ENCODE measurements around the gene CELA3A.
A peak's percentile ranks its signal among the peaks of the same experiment; 100 is the strongest.
"Not testable (repeated sequence)": the region's sequence is repeated elsewhere in the genome, so short reads cannot be mapped to it uniquely, and the experiment has no call there.

Gene CELA3A

DNA sequence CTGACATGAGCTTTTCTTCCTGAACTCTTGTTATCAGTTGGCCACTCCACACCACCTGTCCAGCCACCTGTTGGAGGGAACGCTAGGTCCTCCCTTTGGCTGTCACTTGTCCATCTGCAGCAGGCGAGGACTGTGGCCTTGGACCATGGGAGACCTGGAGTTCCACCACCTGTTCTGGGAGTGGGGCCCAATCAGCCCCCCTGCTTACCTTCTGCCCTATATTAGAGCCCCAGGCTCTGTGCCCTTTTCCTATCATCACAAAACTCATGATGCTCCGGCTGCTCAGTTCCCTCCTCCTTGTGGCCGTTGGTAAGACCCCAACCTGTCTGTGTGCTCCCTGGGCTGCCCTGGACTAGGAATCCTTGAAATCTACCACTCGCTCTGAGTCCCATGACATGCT lies at the start of gene CELA3A:
CELA3A (plus strand) TSS at position 249 of the 400 bp plus-strand sequence; CDS start at position 267, 18 bp downstream.
- H3K9me3 Mint-ChIP-seq = no peaks in the 10 kb centered on the region
- no peak within 1 kb of the TSS for H3K4me3 Mint-ChIP-seq
- H3K27ac Mint-ChIP-seq = no peak within 1 kb of the TSS
- no peaks in the 10 kb centered on the region for H3K27me3 Mint-ChIP-seq
- H3K36me3 Mint-ChIP-seq = no peaks in the 10 kb centered on the region
- no peaks in the 10 kb centered on the region for H3K4me1 Mint-ChIP-seq

DNA sequence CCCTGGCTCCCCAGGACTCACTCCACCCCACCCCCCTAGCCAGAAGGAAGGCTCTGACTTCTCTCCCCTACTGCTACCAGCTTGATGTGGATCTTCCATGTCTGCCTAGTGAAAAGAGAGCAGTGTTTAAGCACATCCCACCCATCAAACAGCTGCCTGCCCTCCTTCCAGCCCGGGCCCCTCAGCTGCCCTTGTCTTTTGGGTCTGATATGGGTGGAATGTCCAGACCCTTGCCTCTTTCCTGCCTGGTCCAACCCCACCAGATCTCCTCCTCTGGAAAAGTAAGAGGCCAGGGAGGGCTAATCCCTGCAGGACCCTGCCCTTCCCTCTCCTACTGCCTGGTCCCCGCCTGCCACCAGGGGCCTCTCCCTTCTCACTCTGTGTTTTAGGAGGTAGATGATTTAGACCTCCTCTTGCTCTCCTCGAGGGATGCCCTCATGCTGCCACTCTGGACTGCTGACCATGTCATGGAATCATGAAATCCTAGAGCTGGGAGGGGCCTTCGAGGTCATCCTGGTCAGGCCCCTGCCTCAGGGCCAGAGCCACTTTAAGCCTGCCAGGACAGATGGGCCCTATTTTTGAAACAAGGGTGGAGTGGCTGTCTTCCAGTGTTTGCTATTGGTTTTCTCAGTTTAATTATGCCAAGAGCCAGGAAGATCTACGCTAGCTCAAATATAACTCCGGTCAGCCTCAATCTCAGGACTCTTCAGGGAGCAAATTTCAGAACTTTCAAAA lies 48.5 kb upstream of the CELA3A start:
- Mint-ChIP-seq H3K36me3 (no peaks in the 10 kb centered on the region), H3K27ac (no peak overlapping the region), H3K27me3 (no peaks in the 10 kb centered on the region), H3K9me3 (no peaks in the 10 kb centered on the region), H3K4me3 (no peak overlapping the region), H3K4me1 (peaks cover 27% of the 10 kb centered on the region)

GRCh38 chr1:21955058-21955457 lies 46.4 kb upstream of the CELA3A start:
- Mint-ChIP-seq H3K36me3 (no peaks in the 10 kb centered on the region), H3K4me1 (peaks cover 40% of the 10 kb centered on the region), H3K4me3 (no peak overlapping the region), H3K27ac (peak overlapping the region; percentile 17), H3K9me3 (no peaks in the 10 kb centered on the region), H3K27me3 (no peaks in the 10 kb centered on the region)

- no peaks in the 10 kb centered on the region for H3K36me3 Mint-ChIP-seq
- no peaks in the 10 kb centered on the region for H3K9me3 Mint-ChIP-seq
- peaks cover 40% of the 10 kb centered on the region for H3K4me1 Mint-ChIP-seq
- H3K27me3 Mint-ChIP-seq = no peaks in the 10 kb centered on the region
- no peak overlapping the region for H3K4me3 Mint-ChIP-seq
- no peak overlapping the region for H3K27ac Mint-ChIP-seq
These were observed 45.8 kb upstream of the CELA3A start for GRCh38 chr1:21955501-21956281.

- Mint-ChIP-seq H3K4me1 (peaks cover 40% of the 10 kb centered on the region), H3K27ac (peak overlapping the region; percentile 85), H3K4me3 (peak overlapping the region; percentile 71)
These were observed 44.5 kb upstream of the CELA3A start for GRCh38 chr1:21956720-21957552.

GRCh38 chr1:21961337-21961736 lies 40.1 kb upstream of the CELA3A start:
- H3K9me3 Mint-ChIP-seq = no peaks in the 10 kb centered on the region
- H3K4me3 Mint-ChIP-seq = no peak overlapping the region
- H3K4me1 Mint-ChIP-seq = peaks cover 42% of the 10 kb centered on the region
- H3K27me3 Mint-ChIP-seq = no peaks in the 10 kb centered on the region
- H3K27ac Mint-ChIP-seq = no peak overlapping the region
- H3K36me3 Mint-ChIP-seq = no peaks in the 10 kb centered on the region

More at GRCh38 chr1:21956720-21957552, 44.5 kb upstream of the CELA3A start:
- Mint-ChIP-seq H3K36me3 (no peaks in the 10 kb centered on the region), H3K9me3 (no peaks in the 10 kb centered on the region), H3K27me3 (no peaks in the 10 kb centered on the region)

DNA sequence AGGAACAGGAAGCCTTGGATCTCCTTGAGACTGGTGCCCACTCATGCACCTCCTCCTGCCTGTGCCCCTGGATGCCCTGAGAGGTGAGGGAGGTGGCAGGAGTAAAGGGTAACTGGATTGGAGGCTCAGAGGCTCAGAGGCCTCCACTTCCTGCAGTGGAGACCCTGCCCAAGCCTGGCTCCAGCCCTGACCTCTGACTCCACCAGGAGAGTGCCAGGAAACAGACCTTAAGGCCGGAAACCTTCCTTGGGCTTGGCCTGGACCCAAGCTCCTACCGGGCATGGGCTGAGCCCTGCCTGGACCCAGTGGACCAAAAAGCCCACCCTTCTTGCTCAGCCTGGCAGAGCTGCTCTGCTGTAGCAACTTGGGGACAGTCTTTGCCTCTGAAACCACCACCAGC lies 39.7 kb upstream of the CELA3A start:
- no peaks in the 10 kb centered on the region for H3K27me3 Mint-ChIP-seq
- H3K9me3 Mint-ChIP-seq = no peaks in the 10 kb centered on the region
- H3K36me3 Mint-ChIP-seq = no peaks in the 10 kb centered on the region
- no peak overlapping the region for H3K27ac Mint-ChIP-seq
- no peak overlapping the region for H3K4me3 Mint-ChIP-seq
- H3K4me1 Mint-ChIP-seq = peaks cover 38% of the 10 kb centered on the region

GRCh38 chr1:21963477-21964217 lies 37.8 kb upstream of the CELA3A start:
- H3K27ac Mint-ChIP-seq = peak overlapping the region; percentile 63
- H3K36me3 Mint-ChIP-seq = no peaks in the 10 kb centered on the region
- no peak overlapping the region for H3K4me3 Mint-ChIP-seq
- no peaks in the 10 kb centered on the region for H3K9me3 Mint-ChIP-seq
- H3K4me1 Mint-ChIP-seq = peaks cover 19% of the 10 kb centered on the region
- H3K27me3 Mint-ChIP-seq = no peaks in the 10 kb centered on the region

DNA sequence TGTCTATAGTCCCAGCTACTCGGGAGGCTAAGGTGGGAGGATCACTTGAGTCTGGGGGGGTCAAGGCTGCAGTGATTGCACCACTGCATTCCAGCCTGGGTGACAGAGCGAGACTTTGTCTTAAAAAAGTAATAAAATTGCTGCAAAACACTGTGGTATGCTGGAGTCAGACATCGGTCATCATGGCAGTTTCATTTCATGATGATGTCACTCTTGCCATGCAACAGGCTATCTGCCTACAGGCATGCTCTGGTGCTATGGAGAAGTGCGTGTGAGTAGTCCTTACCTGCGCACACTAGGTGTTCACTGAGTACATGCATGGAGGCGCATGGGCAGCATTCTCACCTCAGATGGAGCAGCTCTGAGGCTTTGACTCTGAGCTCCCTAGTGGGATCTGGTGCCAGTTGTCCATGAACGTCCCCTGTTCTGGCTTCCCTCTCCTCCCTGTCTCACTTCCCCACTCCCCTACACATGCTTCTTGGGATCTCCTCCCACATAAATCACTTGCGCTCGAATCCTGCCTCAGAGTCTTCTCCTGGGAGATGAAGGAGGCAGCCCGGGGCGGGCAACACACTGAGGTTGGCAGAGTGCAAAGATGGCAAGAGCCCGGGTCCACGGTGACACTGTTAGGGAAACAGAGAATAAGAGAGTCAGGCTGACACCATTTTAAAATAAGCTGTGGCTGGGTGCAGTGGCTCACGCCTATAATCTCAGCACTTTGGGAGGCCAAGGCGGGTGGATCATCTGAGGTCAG lies 35.0 kb upstream of the CELA3A start:
- H3K27ac Mint-ChIP-seq = no peak overlapping the region
- no peaks in the 10 kb centered on the region for H3K27me3 Mint-ChIP-seq
- H3K36me3 Mint-ChIP-seq = no peaks in the 10 kb centered on the region
- peaks cover 14% of the 10 kb centered on the region for H3K4me1 Mint-ChIP-seq
- H3K9me3 Mint-ChIP-seq = no peaks in the 10 kb centered on the region
- no peak overlapping the region for H3K4me3 Mint-ChIP-seq

- not testable (repeated sequence) for H3K36me3 Mint-ChIP-seq, H3K27me3 Mint-ChIP-seq, H3K27ac Mint-ChIP-seq, H3K4me3 Mint-ChIP-seq, H3K9me3 Mint-ChIP-seq
- H3K4me1 Mint-ChIP-seq = peaks cover 13% of the 10 kb centered on the region
These were observed 34.2 kb upstream of the CELA3A start for GRCh38 chr1:21967216-21967615.

GRCh38 chr1:21969066-21969465 lies 32.4 kb upstream of the CELA3A start:
- H3K4me3 Mint-ChIP-seq = not testable (repeated sequence)

GRCh38 chr1:21970523-21970922 lies 30.9 kb upstream of the CELA3A start:
- not testable (repeated sequence) for H3K27ac Mint-ChIP-seq, H3K4me3 Mint-ChIP-seq, H3K27me3 Mint-ChIP-seq, H3K36me3 Mint-ChIP-seq, H3K9me3 Mint-ChIP-seq, H3K4me1 Mint-ChIP-seq

More at GRCh38 chr1:21969066-21969465, 32.4 kb upstream of the CELA3A start:
- not testable (repeated sequence) for H3K4me1 Mint-ChIP-seq, H3K27me3 Mint-ChIP-seq, H3K27ac Mint-ChIP-seq, H3K36me3 Mint-ChIP-seq, H3K9me3 Mint-ChIP-seq

DNA sequence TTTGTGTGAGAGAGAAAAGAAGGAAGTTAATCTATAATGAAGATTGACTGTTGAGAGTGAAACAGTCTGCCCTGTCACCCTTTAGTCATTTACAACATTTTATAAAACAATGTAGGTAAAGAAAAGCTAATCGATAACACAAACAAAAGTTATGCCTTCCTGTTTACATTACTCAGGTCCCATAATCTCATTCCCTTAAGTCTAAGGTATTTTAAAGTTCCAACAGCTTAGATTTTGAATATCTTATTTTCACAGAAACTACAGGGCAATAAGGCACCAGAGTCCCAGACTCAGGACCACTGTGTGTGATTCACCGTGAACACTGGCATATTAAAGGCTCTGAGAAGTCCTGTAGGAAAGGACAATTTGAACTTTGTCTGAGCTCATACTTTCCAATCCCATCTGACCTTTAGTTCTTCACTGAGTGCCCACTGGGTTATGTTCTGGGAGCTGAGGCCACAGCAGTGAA lies 28.4 kb upstream of the CELA3A start:
- not testable (repeated sequence) for H3K9me3 Mint-ChIP-seq, H3K36me3 Mint-ChIP-seq, H3K27ac Mint-ChIP-seq

DNA sequence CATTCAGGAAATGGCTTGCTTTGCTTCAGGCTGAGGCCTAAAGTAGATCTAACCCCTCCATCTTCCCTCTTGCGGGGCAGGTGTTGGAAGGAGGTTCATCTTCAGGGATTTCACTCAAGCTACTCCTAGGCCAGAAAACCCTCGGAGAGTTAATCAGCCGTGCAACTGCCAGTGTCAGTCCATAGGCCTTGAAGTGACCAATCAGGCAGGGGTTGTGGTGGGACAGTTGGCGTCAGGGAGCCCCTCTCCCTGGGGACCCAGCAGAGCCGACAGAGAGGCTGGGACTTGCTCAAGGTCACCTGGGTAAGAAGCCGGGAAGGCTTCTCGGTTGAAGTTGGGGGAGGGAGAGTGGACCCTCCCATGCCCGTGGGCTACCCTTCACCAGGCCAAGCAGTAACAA lies 27.5 kb upstream of the CELA3A start:
- not testable (repeated sequence) for H3K9me3 Mint-ChIP-seq, H3K4me3 Mint-ChIP-seq, H3K27ac Mint-ChIP-seq, H3K27me3 Mint-ChIP-seq, H3K36me3 Mint-ChIP-seq, H3K4me1 Mint-ChIP-seq

More for the DNA sequence above, 28.4 kb upstream of the CELA3A start:
- H3K4me3 Mint-ChIP-seq, H3K4me1 Mint-ChIP-seq, H3K27me3 Mint-ChIP-seq: not testable (repeated sequence)
